Ascending aorta (tissue), 2 donors: Measurements from ENCODE around the gene CNTNAP5. TPM values are rescaled to one million over a fixed set of nuclear protein-coding genes. Genes with fewer than 3 reads are reported as not detected.

Experiments used
- DNase-seq, 2 donors: peaks; one replicate each; pipeline ENCODE4 v3.0.0-alpha.2; 2019; ENCODE audit warnings: low spot score in 2 of 2
- H3K27ac ChIP-seq, 2 donors: fragments of 200-600 bp; sonication (generic); one replicate each; pipeline ENCODE4 v1.5.1; 2016 to 2017; ENCODE audit warnings: mild to moderate bottlenecking in 1 of 2
- H3K27me3 ChIP-seq: fragments of 200-600 bp; sonication (generic); one replicate; pipeline ENCODE4 v1.5.1; 2017
- H3K36me3 ChIP-seq, 2 donors: fragments of 200-600 bp; sonication (generic); one replicate each; pipeline ENCODE4 v1.5.1; 2016
- H3K4me1 ChIP-seq, 2 donors: fragments of 200-600 bp; sonication (generic); one replicate each; pipeline ENCODE4 v1.5.1; 2016 to 2017; ENCODE audit warnings: mild to moderate bottlenecking in 1 of 2
- H3K4me3 ChIP-seq, 2 donors: fragments of 200-600 bp; sonication (generic); one replicate each; pipeline ENCODE4 v1.5.1; 2016 to 2017; ENCODE audit warnings: mild to moderate bottlenecking in 1 of 2
- H3K9me3 ChIP-seq, 2 donors: fragments of 200-600 bp; sonication (generic); one replicate each; pipeline ENCODE4 v1.5.1; 2016
- CTCF ChIP-seq, 3 experiments: fragments of 200-600 bp in 2 of 3; fragments of 450-650 bp in 1 of 3; sonication (generic) in 2 of 3; IDR thresholded peaks; one replicate each; pipeline ENCODE4 v1.5.1; 2016 to 2019; ENCODE audit warnings: antibody characterized with exemption in 3 of 3, mild to moderate bottlenecking in 1 of 3, moderate library complexity in 1 of 3
- intact Hi-C: fragments of 100-400 bp; cut with DNase I; formaldehyde crosslinking; loops from one replicate; pipeline ENCODE4 v1.15.1; 2023
- total RNA-seq: library from RNA; depleted of rRNA; stranded (reverse); fragments of >200 nt; gene quantifications from one replicate; pipeline ENCODE4 v1.1.0, GENCODE V29; 2016

Gene CNTNAP5
- total RNA-seq, 1 donor from 2014 or later, result not detected

- no peaks in the 10 kb centered on the region for H3K36me3 ChIP-seq
- H3K4me3 ChIP-seq, result no peak overlapping the region
- H3K9me3 ChIP-seq, result no peaks in the 10 kb centered on the region
- intact Hi-C loops, result no loop called here
- H3K4me1 ChIP-seq, result no peaks in the 10 kb centered on the region
- no peak for TF ChIP-seq CTCF (IDR thresholded peaks at IDR 0.05)
- DNase-seq, result no peak
- H3K27me3 ChIP-seq, result no peaks in the 10 kb centered on the region
- no peak overlapping the region for H3K27ac ChIP-seq
Measured at GRCh38 chr2:124610866-124611265, 585.8 kb downstream of the CNTNAP5 start.

- no peak overlapping the region for H3K27ac ChIP-seq
- no peak for TF ChIP-seq CTCF (IDR thresholded peaks at IDR 0.05)
- DNase-seq, result no peak
Measured at GRCh38 chr2:124623560-124623959, 598.5 kb downstream of the CNTNAP5 start.

GRCh38 chr2:124625561-124625960, 600.5 kb downstream of the CNTNAP5 start:
- H3K4me1 ChIP-seq, result no peaks in the 10 kb centered on the region

More at GRCh38 chr2:124623560-124623959, 598.5 kb downstream of the CNTNAP5 start:
- Histone ChIP-seq H3K9me3 (no peaks in the 10 kb centered on the region), H3K27me3 (no peaks in the 10 kb centered on the region), H3K4me1 (no peaks in the 10 kb centered on the region), H3K4me3 (no peak overlapping the region), H3K36me3 (no peaks in the 10 kb centered on the region)
- intact Hi-C loops, result no loop called here

GRCh38 chr2:124626993-124627392, 601.9 kb downstream of the CNTNAP5 start:
- no peak overlapping the region for H3K27ac ChIP-seq
- H3K9me3 ChIP-seq, result no peaks in the 10 kb centered on the region
- no peak for TF ChIP-seq CTCF (IDR thresholded peaks at IDR 0.05)
- no peaks in the 10 kb centered on the region for H3K36me3 ChIP-seq
- intact Hi-C loops, result no loop called here
- no peak overlapping the region for H3K4me3 ChIP-seq
- H3K27me3 ChIP-seq, result no peaks in the 10 kb centered on the region
- DNase-seq, result no peak
- no peaks in the 10 kb centered on the region for H3K4me1 ChIP-seq

More at GRCh38 chr2:124625561-124625960, 600.5 kb downstream of the CNTNAP5 start:
- intact Hi-C loops, result no loop called here
- TF ChIP-seq CTCF (IDR thresholded peaks at IDR 0.05), result no peak
- Histone ChIP-seq H3K4me3 (no peak overlapping the region), H3K9me3 (no peaks in the 10 kb centered on the region), H3K36me3 (no peaks in the 10 kb centered on the region), H3K27me3 (no peaks in the 10 kb centered on the region), H3K27ac (no peak overlapping the region)
- DNase-seq, result no peak

- no peak overlapping the region for H3K4me3 ChIP-seq
- TF ChIP-seq CTCF (IDR thresholded peaks at IDR 0.05), result no peak
- no peaks in the 10 kb centered on the region for H3K36me3 ChIP-seq
- H3K27ac ChIP-seq, result no peak overlapping the region
- H3K9me3 ChIP-seq, result no peaks in the 10 kb centered on the region
- DNase-seq, result no peak
- H3K4me1 ChIP-seq, result no peaks in the 10 kb centered on the region
- intact Hi-C loops, result no loop called here
- H3K27me3 ChIP-seq, result no peaks in the 10 kb centered on the region
Measured at GRCh38 chr2:124633812-124634211, 608.7 kb downstream of the CNTNAP5 start.

GRCh38 chr2:124639524-124639923, 614.4 kb downstream of the CNTNAP5 start:
- Histone ChIP-seq H3K9me3 (no peaks in the 10 kb centered on the region), H3K27me3 (no peaks in the 10 kb centered on the region), H3K4me1 (no peaks in the 10 kb centered on the region), H3K4me3 (no peak overlapping the region), H3K27ac (no peak overlapping the region), H3K36me3 (no peaks in the 10 kb centered on the region)
- no peak for DNase-seq
- intact Hi-C loops, result no loop called here
- no peak for TF ChIP-seq CTCF (IDR thresholded peaks at IDR 0.05)
